OCI-LY7 (cell line): ENCODE data around the gene CEP170B. TPM values are rescaled to one million over a fixed set of nuclear protein-coding genes. Genes with fewer than 3 reads are reported as not detected.
"Not testable (repeated sequence)": the region's sequence is repeated elsewhere in the genome, so short reads cannot be mapped to it uniquely, and the experiment has no call there.

Experiments
- BruUV-seq: library from RNA; stranded (reverse); fragments of 400-500 nt; replicated peaks from 2 replicates; lab custom pipeline; 2021; lab: Mats Ljungman, UMichigan
- CTCF ChIA-PET: fragments of 300-600 bp; sonication (Branson Sonifier 250); formaldehyde crosslinking; loops from one replicate; lab custom pipeline; 2022; ENCODE audit warnings: antibody characterized with exemption; ENCODE audit not compliant: unreplicated experiment; lab: Charles Lee
- POLR2A ChIA-PET: fragments of 300-600 bp; sonication (Branson Sonifier 250); formaldehyde crosslinking; loops from one replicate; lab custom pipeline; 2022; ENCODE audit warnings: antibody characterized with exemption; lab: Charles Lee
- DNase-seq: peaks from one replicate; pipeline ENCODE4 v3.0.0-alpha.2; 2015; ENCODE audit warnings: low spot score
- H2AFZ ChIP-seq: fragments of 200-600 bp; sonication (generic), shearing (Covaris generic); 2 replicates; pipeline ENCODE4 v1.6.1; 2014; ENCODE audit warnings: mild to moderate bottlenecking, antibody characterized with exemption, low read length, moderate library complexity
- H3K27ac ChIP-seq: fragments of 200-600 bp; sonication (generic); 2 replicates; pipeline ENCODE4 v1.5.1; 2014; ENCODE audit warnings: mixed run types, low read depth, mild to moderate bottlenecking, moderate library complexity, low read length, inconsistent platforms; ENCODE audit not compliant: poor library complexity, severe bottlenecking
- H3K36me3 ChIP-seq: fragments of 200-600 bp; sonication (generic); 2 replicates; pipeline ENCODE4 v1.6.1; 2014; ENCODE audit warnings: mild to moderate bottlenecking, antibody characterized with exemption, low read length, moderate library complexity, mixed read lengths; ENCODE audit not compliant: insufficient read depth
- H3K4me1 ChIP-seq: fragments of 200-600 bp; sonication (generic); 2 replicates; pipeline ENCODE4 v1.5.1; 2014; ENCODE audit warnings: mild to moderate bottlenecking, low read length; ENCODE audit not compliant: insufficient read depth, poor library complexity, severe bottlenecking
- H3K4me2 ChIP-seq: fragments of 200-600 bp; sonication (generic); 2 replicates; pipeline ENCODE4 v1.6.1; 2014; ENCODE audit warnings: mild to moderate bottlenecking, low read length
- H3K4me3 ChIP-seq: fragments of 200-600 bp; sonication (generic); 2 replicates; pipeline ENCODE4 v1.5.1; 2014; ENCODE audit warnings: mild to moderate bottlenecking, low read depth, low read length; ENCODE audit not compliant: poor library complexity, severe bottlenecking
- H3K79me2 ChIP-seq: fragments of 200-600 bp; sonication (generic); 2 replicates; pipeline ENCODE4 v1.6.1; 2016; ENCODE audit warnings: low read depth, mild to moderate bottlenecking, low read length, moderate library complexity, mixed read lengths; ENCODE audit not compliant: insufficient read depth
- H3K9me2 ChIP-seq: fragments of 200-600 bp; sonication (generic); 2 replicates; pipeline ENCODE4 v1.6.1; 2016; ENCODE audit warnings: mild to moderate bottlenecking, low read length, mixed read lengths; ENCODE audit not compliant: insufficient read depth
- H3K9me3 ChIP-seq: fragments of 200-600 bp; sonication (generic); 2 replicates; pipeline ENCODE4 v1.6.1; 2014; ENCODE audit warnings: mild to moderate bottlenecking, mixed run types, low read length, mixed read lengths
- H4K20me1 ChIP-seq: fragments of 200-600 bp; sonication (generic); 2 replicates; pipeline ENCODE4 v1.6.1; 2014; ENCODE audit warnings: mild to moderate bottlenecking, antibody characterized with exemption, low read length, moderate library complexity, mixed read lengths; ENCODE audit not compliant: insufficient read depth
- EZH2phosphoT487 ChIP-seq: fragments of 200-600 bp; sonication (generic); IDR thresholded peaks from 2 replicates; pipeline ENCODE4 v1.6.1; 2018; ENCODE audit warnings: low read depth, borderline replicate concordance, mild to moderate bottlenecking, mixed run types, antibody characterized with exemption, low read length, moderate library complexity, mixed read lengths
- intact Hi-C: fragments of 100-400 bp; cut with micrococcal nuclease; formaldehyde crosslinking; loops from one replicate; pipeline ENCODE4 v1.10.0; 2022; ENCODE audit not compliant: unreplicated experiment
- total RNA-seq, 2 experiments: library from RNA; depleted of rRNA in 1 of 2; stranded (reverse); fragments of >200 nt in 1 of 2; shearing (Covaris generic) in 1 of 2; gene quantifications; 2 replicates each; pipeline ENCODE4 v1.2.3, GENCODE V29; 2014 to 2022
- TF ChIP-seq, protein P1 (sequence below): fragments of 200-600 bp; sonication (generic); conservative IDR thresholded peaks from 2 replicates; pipeline ENCODE4 v1.5.1; 2014; ENCODE audit warnings: mild to moderate bottlenecking, antibody characterized with exemption, low read length, moderate library complexity, mixed read lengths

CEP170B gene
- total RNA-seq, 2 experiments from 2014 or later: 0.10 to 0.16 TPM

DNA sequence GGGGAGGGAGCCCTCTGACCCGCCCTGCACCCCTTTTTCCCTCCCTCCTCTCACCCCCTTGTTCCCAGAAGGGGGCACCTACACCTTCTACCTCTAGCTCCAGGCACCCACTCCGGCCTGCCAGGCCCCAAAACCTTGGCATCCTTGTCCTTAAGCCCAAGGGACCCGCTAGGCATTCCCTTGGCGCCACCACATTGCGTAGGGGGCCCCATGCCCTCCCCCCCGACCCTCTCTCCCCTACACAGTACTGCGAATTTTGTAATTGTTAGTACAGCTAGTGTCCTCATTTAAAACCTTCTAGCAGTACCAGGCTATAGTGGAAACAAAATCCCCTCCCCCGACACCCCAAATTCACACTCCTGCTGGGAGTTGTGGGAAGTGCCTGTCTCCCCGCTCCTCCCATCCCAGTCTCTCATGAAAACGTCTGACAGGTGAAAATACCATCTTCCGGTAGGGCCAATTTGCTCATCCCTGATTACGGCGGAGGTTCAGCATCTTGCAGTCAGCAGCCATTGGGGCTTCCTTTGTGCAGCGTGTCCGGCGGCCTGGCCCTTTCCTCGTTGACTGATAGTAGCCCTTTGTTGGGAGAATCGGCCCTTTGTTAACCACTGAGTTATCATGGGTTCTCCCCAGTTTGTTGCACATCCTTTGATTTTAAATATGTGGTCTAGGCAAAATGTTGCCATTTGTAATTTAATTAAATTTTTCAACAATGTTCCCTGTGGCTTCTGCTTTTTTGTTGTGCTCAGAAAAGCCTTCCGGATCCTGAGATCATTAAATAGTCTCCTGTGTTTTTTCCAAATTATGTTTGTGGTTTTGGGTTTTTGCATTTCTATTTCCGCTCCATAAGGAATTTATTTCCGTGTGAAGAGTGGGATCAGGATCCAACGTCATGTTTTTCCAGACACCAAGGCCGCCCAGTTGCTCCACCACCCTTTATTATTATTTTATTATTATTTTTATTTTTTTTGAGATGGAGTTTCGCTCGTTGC lies 7.9 kb upstream of the CEP170B start:
- DNase-seq: no peak
- POLR2A ChIA-PET: no interaction called here
- TF ChIP-seq EZH2phosphoT487: no peak
- TF ChIP-seq, protein P1, sequence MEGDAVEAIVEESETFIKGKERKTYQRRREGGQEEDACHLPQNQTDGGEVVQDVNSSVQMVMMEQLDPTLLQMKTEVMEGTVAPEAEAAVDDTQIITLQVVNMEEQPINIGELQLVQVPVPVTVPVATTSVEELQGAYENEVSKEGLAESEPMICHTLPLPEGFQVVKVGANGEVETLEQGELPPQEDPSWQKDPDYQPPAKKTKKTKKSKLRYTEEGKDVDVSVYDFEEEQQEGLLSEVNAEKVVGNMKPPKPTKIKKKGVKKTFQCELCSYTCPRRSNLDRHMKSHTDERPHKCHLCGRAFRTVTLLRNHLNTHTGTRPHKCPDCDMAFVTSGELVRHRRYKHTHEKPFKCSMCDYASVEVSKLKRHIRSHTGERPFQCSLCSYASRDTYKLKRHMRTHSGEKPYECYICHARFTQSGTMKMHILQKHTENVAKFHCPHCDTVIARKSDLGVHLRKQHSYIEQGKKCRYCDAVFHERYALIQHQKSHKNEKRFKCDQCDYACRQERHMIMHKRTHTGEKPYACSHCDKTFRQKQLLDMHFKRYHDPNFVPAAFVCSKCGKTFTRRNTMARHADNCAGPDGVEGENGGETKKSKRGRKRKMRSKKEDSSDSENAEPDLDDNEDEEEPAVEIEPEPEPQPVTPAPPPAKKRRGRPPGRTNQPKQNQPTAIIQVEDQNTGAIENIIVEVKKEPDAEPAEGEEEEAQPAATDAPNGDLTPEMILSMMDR: no peak
- CTCF ChIA-PET: no interaction called here
- Histone ChIP-seq H4K20me1 (no peaks in the 10 kb centered on the region), H3K36me3 (no peaks in the 10 kb centered on the region), H3K27ac (no peak overlapping the region), H3K9me2 (no peaks in the 10 kb centered on the region), H2AFZ (no peak overlapping the region), H3K4me3 (no peak overlapping the region), H3K9me3 (no peaks in the 10 kb centered on the region), H3K4me1 (no peaks in the 10 kb centered on the region), H3K79me2 (no peaks in the 10 kb centered on the region), H3K4me2 (no peak overlapping the region)
- no TSS peak for BruUV-seq
- intact Hi-C loops: no loop called here

DNA sequence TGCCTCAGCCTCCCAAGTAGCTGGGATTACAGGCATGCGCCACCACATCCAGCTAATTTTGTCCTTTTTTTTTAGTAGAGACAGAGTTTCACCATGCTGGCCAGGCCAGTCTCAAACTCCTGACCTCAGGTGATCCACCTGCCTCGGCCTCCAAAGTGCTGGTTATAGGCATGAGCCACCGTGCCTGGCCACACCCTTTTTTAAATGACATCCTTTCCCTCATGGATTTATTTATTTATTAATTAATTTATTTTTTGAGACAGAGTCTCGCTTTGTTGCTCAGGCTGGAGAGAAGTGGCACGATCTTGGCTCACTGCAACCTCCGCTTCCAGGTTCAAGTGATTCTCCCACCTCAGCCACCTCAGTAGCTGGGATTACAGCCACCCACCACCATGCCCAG lies 7.1 kb upstream of the CEP170B start:
- H3K4me2 ChIP-seq, BruUV-seq, DNase-seq, H3K9me2 ChIP-seq, H4K20me1 ChIP-seq, CTCF ChIA-PET, intact Hi-C loops, H3K79me2 ChIP-seq, H3K4me1 ChIP-seq, H3K9me3 ChIP-seq, H3K4me3 ChIP-seq, H3K27ac ChIP-seq, POLR2A ChIA-PET, H3K36me3 ChIP-seq, H2AFZ ChIP-seq: not testable (repeated sequence)

DNA sequence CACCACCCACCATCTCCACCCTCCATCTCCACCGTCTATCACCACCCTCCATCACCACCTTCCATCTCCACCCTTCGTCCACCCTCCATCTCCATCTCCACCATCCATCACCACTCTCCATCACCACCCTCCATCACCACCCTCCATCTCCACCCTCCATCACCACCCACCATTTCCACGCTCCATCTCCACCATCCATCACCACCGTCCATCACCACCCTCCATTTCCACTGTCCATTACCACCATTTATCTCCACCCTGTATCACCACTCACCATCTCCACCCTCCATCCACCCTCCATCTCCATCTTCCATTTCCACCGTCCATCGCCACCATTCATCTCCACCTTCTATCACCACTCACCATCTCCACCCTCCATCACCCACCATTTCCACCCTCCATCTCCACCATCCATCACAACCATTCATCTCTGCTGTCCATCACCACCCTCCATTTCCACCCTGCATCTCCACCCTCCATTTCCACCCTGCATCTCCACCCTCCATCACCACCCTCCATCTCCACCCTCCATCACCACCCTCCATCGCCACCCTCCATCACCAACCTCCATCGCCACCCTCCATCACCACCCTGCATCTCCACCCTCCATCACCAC lies 6.1 kb upstream of the CEP170B start:
- no TSS peak for BruUV-seq
- Histone ChIP-seq H2AFZ (no peak overlapping the region), H3K4me3 (no peak overlapping the region), H3K4me1 (no peaks in the 10 kb centered on the region), H3K27ac (no peak overlapping the region), H3K4me2 (no peak overlapping the region), H3K9me2 (no peaks in the 10 kb centered on the region), H4K20me1 (no peaks in the 10 kb centered on the region), H3K36me3 (no peaks in the 10 kb centered on the region), H3K79me2 (no peaks in the 10 kb centered on the region), H3K9me3 (no peaks in the 10 kb centered on the region)
- TF ChIP-seq, protein P1: no peak
- TF ChIP-seq EZH2phosphoT487: no peak
- CTCF ChIA-PET: no interaction called here
- POLR2A ChIA-PET: no interaction called here
- no peak for DNase-seq
- intact Hi-C loops: no loop called here
